GM18526 (cell line): ENCODE measurements around the gene TMEM108.

Experiments
- POLR2A ChIP-seq: IDR thresholded peaks from 3 replicates; pipeline ENCODE4 v1.6.1; 2011; ENCODE audit not compliant: insufficient read length; ENCODE audit errors: extremely low read depth

TMEM108 gene

DNA sequence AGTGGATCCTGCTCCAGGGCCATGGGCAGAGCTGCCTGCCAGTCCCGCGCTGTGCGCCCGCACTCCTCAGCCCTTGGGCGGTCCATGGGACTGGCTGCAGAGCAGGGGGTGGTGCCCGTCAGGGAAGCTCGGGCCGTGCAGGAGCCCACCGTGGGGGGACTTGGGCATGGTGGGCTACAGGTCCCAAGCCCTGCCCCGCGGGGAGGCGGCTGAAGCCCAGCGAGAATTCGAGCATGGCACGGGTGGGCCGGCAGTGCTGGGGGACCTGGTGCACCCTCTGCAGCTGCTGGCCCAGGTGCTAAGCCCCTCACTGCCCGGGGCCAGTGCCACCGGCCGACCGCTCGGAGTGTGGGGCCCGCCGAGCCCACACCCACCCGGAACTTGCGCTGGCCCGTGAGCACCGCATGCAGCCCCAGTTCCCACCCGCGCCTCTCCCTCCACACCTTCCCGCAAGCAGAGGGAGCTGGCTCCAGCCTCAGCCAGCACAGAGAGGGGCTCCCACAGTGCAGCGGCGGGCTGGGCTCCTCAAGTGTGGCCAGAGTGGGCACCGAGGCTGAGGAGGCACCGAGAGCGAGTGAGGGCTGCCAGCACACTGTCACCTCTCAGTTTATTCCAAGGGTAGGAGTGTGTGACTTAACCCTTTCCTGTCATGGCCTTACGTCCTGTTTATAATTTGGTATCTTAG is 129.3 kb downstream of the TMEM108 start:
- no peak for TF ChIP-seq POLR2A

DNA sequence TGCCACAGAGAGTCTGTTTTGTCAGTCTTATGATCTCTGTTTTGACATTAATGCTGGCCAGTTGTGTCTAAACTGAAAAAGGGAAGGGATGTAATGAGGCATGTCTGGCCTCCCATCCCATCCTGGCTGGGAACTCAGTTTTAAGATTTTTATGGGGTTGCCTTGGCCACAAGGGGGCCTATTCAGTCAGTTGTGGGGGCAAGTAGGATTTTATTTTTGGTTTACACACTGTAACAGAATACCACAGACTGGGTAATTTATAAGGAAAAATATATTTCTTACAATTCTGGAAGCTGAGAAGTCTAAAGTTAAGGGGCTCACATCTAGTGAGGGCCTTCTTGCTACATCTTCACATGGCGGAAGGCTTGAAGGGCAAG is 129.8 kb downstream of the TMEM108 start:
- no peak for TF ChIP-seq POLR2A

DNA sequence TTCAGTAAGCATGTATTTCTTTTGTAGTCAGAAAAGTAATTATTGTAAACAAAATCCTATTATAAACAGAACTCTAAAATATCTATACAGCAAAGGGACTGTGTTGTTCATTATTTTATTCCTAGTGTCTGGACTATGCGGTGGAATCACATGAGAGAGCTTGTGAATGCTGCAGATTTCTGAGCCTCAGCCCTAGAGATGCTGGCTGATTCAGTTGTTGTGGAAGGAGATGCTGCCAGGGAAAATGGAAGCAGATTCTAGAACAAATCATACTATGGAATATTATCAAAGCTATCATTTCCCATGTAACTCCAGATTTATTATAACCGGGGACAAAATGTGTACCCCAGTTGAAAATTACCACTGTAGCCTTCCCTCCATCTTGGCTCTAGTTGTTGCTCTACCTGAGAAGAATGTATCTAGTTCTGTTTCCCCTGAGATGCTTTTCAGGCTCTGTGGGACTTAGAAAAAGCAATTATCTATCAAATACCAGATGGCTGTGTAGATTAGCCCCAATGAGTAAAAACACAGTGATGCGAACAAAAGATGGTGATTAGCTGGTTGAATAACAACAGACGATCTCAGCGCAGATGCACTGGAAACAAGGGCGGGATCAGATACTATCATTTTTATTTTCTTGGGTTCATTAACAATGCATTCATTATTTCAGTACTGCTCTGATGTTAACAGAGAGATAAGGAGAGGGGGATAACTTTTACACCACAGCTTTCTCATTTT is 131.3 kb downstream of the TMEM108 start:
- TF ChIP-seq POLR2A, result no peak

DNA sequence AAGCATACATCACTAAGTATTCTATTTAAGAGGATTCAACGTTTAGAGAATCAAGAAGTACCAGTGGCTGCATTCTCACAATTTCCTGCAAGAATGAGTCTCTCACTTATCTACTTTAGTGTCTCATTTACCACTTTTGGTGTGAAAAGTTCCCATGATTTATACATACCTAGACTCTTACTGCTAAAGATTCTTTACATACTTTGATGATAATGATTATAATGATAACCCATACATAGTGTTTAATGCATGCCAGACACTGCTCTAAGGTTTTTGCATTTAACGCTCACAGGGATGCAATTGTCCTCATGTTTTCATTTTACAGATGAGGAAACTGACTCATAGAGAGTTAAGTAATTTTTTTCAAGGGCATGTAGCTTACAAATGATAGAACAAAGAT is 133.6 kb downstream of the TMEM108 start:
- no peak for TF ChIP-seq POLR2A

DNA sequence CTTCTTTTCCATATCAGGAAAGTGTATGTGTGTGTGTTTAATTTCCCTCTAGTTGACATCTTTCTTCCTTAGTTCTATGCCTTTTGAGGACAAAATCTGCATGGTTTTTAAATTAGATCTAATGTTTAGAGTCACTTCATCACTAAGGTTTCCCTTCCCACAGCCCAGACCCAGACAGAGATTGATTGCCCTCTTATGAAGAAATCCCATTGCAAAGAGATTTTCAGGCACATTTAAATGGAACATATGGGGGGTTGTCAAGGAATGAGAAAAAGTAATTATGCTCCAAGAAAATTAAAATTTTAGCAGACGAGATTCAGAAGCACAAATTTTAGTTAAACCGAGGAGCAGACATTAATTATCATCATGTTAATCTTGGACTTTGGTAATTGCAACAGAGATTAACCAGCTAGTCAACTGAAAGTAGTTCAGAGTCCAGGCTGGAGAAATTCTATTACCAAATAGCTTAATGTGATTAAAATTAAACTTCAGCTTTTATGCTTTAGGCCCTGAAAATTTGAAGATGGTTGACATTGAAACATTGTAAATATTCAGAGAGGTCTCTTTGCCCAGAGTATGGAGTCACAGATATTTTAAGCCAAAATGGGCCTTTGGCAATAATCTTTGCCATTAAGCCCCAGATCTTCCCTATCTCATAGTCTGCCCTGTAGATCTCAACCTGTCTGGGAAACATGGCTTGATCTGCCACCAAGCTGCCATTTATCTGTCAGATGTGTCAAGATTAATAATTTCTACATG is 143.4 kb downstream of the TMEM108 start:
- TF ChIP-seq POLR2A, result no peak

DNA sequence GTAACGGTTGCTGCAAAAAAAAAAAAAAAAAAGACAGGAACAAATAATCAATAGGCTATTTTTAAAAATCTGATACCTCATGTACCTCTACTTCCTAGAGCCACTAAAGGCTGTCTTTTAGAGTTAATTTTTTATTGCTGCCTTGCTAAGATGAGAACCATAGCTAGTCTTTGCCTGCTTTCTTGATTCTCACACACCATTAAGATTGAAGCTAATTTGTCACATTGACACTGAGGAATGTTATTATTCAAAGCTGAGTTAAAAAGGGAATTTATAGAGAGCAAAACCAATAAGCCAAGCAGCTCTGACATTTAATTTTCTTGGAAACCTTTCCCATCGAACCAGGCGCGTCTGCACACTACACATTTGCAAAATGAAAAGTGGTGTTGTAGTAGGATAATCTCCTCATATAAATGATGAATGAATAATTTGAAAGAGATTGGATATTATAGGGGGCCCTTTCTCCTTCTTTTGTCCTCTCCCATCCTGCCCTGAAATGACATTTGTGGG is 149.7 kb downstream of the TMEM108 start:
- TF ChIP-seq POLR2A, result no peak

DNA sequence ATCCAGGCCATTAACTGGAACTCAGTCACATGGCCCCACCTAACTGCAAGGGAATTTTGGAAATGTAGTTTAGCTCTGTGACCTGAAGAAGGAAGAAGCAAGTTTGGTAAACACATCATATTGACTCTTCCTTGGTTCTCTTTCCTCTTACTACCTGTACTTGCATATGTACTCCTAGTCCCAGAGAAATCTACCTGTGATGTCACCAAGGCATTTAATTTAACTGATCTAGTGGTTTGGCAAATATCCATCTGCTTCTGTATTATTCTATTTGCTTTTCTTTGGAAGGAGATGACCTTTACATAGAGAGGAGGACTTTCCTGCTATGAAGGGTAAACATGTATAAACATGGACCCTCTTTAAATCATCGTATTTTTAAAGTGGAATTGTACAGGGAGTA is 150.8 kb downstream of the TMEM108 start:
- TF ChIP-seq POLR2A, result no peak

DNA sequence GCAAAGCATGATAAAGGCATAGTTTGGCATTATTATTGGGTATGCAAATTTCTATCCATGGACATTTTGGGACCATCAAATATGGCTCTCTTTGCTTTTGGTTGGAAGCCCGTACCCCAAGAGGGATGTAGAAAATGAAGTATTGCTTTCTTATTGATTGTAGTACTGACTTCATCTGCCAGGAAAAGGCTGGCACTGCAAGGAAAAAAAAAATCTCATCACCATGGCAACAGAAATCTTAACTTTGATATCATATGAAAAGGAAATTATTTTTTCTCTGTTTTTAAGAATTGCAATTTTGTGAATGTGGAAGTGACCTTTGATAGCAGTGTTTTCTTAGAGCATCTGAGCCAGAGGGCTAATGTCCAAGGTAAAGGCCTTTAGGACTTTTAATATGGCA is 151.7 kb downstream of the TMEM108 start:
- TF ChIP-seq POLR2A, result no peak

DNA sequence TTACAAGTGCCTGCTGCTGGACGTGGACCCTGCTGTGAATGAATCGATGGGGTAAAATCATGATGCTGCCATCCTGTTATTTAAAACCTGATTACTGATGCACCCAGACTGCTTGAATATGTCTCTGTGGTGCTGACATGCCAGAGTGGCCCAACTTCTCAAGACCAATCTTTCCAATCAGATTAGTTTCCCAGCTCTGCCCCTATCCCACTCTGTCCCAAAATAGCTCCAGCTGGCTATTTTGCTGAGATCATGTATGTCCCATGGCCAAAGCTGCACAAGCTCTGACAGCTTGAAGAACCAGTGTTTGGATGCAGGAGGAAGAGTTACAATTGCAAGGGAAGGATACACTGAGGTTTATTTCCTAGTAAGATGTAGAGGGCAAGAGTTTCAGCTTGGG is 153.6 kb downstream of the TMEM108 start:
- TF ChIP-seq POLR2A, result no peak

DNA sequence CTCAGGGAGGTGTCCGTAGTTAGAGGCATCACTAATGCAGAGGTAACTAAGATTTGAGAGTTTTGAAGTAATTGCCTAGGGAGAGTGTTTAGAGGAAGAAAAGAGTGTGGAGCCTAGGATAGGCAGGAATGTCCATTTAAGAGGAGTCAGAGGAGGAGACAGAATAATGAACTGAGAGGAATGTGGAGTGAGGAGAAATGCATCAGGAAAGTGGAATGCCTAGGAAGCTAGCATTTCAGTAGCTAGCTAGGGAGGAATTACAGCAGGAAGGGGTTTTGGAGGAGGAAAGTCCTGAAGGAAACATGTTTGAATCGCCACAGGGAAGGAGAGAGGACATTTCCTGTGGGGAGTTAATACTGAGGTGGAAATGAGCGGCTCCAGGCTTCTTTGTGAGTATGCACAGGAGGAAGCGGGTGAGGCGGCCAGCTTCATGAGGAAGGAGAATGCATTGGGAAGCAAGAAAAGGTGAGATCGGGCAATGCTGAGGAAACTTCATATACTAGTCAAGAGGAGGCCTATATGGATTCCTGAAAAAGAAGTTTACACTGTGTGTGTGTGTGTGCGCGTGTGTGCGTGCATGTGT is 154.3 kb downstream of the TMEM108 start:
- TF ChIP-seq POLR2A, result no peak

DNA sequence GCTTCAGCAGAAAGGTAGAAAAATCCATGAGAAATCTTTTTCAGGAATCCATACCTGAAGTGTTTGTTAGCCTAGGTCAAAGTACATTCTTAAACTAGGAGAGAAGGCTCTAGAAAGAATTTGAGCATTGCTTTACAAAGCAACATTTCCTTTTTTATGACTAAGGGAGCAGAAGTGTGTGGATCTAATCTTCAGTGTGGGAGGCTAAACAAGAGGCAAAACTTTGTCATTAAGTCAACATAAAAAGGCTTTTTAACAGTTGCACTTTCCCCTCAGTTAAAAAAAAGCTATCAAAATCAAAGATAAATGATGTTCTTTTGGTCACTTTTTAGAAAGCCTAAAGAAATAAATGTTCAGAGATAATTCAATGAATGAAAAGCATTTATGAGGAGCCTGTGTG is 154.8 kb downstream of the TMEM108 start:
- no peak for TF ChIP-seq POLR2A

DNA sequence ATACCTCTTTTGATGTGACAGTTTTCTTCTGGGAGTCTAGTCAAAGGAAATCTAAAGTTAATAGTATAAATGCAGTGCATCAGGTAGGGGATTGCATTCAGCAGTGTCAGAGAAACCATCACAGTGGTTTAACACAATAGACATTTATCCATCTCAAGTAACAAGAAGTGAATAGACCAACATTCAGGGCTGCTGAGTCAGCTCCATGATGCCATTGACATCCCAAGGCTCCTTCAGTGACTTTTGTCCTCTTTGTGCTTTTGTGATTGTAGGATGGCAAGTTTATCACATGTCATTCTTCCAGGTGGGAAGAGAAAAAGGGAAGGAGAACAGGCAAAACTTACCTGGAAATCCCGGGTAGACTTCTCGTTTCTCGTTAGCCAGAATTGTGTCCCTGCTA is 158.3 kb downstream of the TMEM108 start:
- TF ChIP-seq POLR2A, result no peak

DNA sequence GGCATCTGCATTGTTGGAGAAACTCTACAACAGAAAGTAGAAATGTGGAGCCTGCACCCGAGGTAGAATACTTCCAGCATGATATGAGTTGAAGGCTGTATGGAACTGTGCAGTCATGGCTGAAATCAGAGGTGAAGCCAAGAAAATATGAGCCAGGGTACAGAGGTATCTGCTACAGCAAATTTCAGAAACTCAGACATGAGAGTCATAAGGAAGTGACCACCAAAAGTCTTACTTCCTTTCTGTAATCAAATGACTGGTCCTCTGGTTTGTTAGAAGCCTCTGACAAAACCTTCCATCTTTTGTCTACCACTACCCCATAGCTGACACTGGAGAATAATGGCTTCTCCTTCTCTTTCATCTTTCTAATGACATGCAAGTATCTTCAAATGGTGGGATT is 159.4 kb downstream of the TMEM108 start:
- TF ChIP-seq POLR2A, result no peak

DNA sequence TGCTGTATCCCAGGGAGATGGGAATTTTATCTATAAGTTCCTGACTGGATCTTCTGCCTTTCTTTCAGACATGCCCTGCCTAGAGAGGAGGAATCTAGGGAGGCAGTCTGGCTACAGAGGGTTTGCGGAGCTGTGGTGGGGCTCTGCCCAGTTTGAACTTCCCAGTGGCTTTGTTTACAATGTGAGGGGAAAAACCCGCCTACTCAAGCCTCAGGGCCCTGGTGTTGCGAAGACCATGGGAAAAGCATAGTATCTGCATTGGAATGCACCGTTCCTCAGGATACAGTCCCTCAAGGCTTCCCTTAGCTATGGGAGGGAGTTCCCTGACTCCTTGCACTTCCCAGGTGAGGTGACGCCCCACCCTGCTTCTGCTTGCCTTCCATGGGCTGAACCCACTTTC is 168.7 kb downstream of the TMEM108 start:
- TF ChIP-seq POLR2A, result no peak

DNA sequence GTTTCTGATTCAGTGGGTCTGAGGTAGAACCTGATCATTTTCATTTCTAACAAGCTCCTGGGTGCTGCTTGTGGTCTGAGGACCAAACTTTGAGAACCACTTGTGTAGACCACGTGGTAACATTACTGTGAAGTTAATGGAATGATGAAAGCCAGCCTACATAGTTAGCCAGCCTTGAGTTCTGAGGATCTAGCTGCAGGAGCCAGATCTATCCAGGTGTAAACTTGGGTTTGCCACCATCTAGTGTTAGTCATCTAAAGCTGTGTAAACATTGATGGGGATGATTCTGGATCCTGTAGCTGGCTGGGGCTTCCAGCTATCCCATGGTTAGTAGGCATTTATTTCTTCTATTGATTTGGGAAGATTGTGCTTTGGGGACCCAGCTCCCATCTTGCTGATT is 170.0 kb downstream of the TMEM108 start:
- TF ChIP-seq POLR2A, result no peak

DNA sequence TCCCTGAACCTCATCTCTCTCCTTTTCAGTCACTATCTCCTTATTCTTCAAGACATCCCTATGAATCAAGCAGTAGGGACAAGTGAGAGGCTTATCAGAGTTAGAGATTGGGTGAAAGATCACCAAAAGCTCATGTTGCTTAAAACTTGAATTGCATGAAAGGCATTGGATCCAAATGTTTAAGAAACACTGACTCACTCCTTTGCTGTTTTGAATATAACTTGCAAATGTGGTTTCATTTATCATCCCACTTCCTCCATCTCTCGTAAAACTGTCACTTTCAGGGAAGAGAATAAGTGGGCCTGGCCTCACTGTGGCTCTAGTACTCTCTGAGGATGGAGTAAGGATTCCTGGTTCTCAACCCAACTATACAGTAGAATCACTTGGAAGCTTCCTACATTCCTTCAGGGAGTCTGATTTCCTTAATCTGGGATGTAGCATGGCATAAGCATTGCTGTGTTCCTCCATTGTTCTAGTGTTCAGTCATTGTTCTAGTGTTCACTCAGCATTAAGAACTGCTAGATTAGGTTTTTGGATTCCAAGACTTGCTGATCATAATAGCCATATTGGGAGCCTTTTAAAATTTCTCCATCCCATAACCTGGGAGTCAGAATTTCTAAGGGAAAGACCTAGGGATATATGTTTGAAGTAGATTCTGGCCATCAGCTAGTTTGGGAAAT is 171.8 kb downstream of the TMEM108 start:
- no peak for TF ChIP-seq POLR2A

DNA sequence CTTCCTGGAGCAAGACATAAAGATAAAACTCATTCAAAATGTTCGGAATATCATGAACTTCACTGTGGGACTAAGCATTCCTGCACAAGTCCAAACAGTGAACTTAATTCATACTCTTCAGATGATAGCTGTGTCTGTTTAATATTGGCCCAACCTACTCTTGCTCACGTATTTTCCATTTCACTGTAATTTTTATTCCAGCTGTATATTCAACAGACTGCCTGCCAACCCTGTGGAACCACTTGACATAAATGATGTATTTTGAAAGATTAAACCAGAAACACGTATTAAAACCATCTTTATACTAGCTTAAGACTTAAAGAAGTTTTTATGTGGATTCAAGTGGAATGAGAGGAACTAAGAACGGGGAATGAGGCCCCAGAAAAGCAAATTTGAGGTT is 172.5 kb downstream of the TMEM108 start:
- no peak for TF ChIP-seq POLR2A
